IMR-90 (cell line): ENCODE measurements around the gene ZMYM2.

Experiments used
- CEBPB ChIP-seq: IDR thresholded peaks from 2 replicates; pipeline ENCODE4 v1.6.1; 2012; ENCODE audit warnings: low read depth, low read length, improper control_type of control experiment
- CHD1 ChIP-seq: IDR thresholded peaks from 2 replicates; pipeline ENCODE4 v1.6.1; 2012; ENCODE audit warnings: low read depth, low read length, improper control_type of control experiment
- CTCF ChIP-seq: conservative IDR thresholded peaks from 2 replicates; pipeline ENCODE4 v1.5.1; 2012; ENCODE audit warnings: mild to moderate bottlenecking, low read depth, low read length, improper control_type of control experiment
- ELK1 ChIP-seq: fragments of 150-350 bp; IDR thresholded peaks from 2 replicates; pipeline ENCODE4 v1.6.1; 2016; ENCODE audit warnings: low read depth, mild to moderate bottlenecking, low read length, moderate library complexity, borderline replicate concordance
- FOS ChIP-seq: fragments of 150-350 bp; IDR thresholded peaks from 2 replicates; pipeline ENCODE4 v1.6.1; 2016; ENCODE audit warnings: low read depth, low read length
- MAFK ChIP-seq: IDR thresholded peaks from 2 replicates; pipeline ENCODE4 v1.6.1; 2012; ENCODE audit warnings: low read depth, low read length, improper control_type of control experiment
- MXI1 ChIP-seq: IDR thresholded peaks from 2 replicates; pipeline ENCODE4 v1.6.1; 2012; ENCODE audit warnings: low read depth, mild to moderate bottlenecking, low read length, moderate library complexity, borderline replicate concordance
- NFE2L2 ChIP-seq: fragments of 150-350 bp; IDR thresholded peaks from 2 replicates; pipeline ENCODE4 v1.6.1; 2016; ENCODE audit warnings: low read depth, mild to moderate bottlenecking, low read length
- POLR2A ChIP-seq: IDR thresholded peaks from 2 replicates; pipeline ENCODE4 v1.6.1; 2012; ENCODE audit warnings: mild to moderate bottlenecking, low read depth, low read length
- RAD21 ChIP-seq: IDR thresholded peaks from 2 replicates; pipeline ENCODE4 v1.6.1; 2012; ENCODE audit warnings: low read length, improper control_type of control experiment
- RFX5 ChIP-seq: IDR thresholded peaks from 2 replicates; pipeline ENCODE4 v1.8.0; 2012; ENCODE audit warnings: low read depth, mild to moderate bottlenecking, low read length, moderate library complexity
- SMC3 ChIP-seq: fragments of 150-350 bp; IDR thresholded peaks from 2 replicates; pipeline ENCODE4 v1.6.1; 2016; ENCODE audit warnings: low read depth, mild to moderate bottlenecking, antibody characterized with exemption, low read length, moderate library complexity
- USF2 ChIP-seq: fragments of 150-350 bp; IDR thresholded peaks from 2 replicates; pipeline ENCODE4 v1.6.1; 2017; ENCODE audit warnings: mild to moderate bottlenecking, antibody characterized with exemption, low read length, low read depth

- TF ChIP-seq SMC3 (no peak), CTCF (no peak), MXI1 (no peak), USF2 (no peak), CEBPB (no peak), POLR2A (no peak), ELK1 (no peak), RAD21 (no peak), MAFK (no peak), NFE2L2 (no peak), RFX5 (no peak), FOS (no peak), CHD1 (no peak)
Measured at GRCh38 chr13:20130652-20131051, 172.1 kb downstream of the ZMYM2 start.
